GM18519 (cell line): Measurements from ENCODE around the gene BTBD19.
"Not testable (repeated sequence)": the region's sequence is repeated elsewhere in the genome, so short reads cannot be mapped to it uniquely, and the experiment has no call there.

Experiments
- ATAC-seq: cut with Tn5 transposase; IDR thresholded peaks from one replicate; pipeline ENCODE4 v1.9.1; 2021; ENCODE audit warnings: mild to moderate bottlenecking, moderate library complexity; ENCODE audit not compliant: unreplicated experiment, low FRiP score

BTBD19 gene

DNA sequence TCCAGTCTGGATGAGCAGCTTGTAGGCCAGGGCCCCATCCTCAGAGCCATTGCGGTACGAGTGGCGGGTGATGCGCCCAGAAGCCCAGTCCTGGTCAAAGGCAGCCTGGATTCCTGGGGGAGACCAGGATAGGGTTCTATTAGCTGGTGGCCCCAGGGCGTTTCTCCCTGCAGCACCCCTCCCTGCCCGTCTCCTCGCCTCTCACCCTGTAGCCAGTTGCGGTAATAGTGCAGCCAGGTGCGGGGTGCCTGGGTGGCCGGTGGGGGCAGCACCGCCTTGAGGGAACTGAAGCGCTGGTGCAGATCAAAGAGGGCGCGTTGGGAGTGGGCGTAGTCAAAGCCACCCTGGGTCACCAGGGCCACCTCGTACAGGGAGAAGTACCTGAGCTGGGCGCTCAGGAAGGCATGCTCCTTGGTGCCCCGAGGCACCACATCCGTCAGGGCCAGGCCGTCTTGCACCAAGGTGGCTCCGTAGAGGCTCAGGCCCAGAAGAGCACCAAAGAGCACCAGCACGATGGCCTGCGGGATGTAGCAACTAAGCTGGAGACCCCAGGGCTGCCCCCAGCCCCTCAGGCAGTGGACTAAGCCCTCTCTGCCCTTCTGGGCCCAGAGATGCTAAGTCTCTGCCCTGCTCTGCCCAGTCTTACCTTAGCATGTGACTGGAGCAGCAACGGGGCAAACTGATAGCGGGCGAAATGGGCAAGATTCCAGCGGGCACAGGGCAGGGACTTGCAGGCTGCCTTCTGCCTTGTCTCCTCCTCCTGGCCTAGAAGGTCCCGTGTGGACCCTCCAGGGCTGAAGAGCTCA, 19.1 kb downstream of the BTBD19 start:
- no peak for ATAC-seq

DNA sequence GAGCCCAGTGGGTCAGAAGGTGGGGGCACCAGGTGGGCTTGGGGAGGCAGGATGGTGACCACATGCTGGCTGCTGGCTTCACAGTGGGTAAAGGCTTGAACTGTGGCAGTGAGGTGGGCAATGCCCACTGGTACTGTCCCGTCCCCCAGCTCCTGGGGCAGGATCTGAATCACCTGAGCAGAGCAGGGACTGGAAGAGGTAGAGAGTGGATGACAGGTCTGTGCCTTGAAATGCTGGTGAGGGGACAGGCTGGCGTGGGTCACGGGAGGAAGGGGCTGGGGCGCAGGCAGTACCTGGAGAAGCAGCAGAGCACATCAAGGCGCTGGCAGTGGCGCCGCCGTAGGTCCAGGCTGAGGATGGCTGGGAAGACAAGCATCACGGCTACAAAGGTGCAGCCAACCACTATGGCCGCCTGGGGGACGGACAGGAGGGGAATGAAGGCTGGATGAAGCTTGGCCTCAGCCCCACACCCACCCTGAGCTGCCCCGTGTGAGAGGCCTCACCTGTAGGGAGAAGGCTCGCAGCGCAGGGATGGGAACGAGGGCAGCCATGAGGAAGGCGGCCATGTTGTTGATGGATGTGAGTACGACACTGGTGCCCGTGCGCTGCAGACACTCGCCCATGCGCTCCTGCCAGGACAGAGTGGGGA, 19.8 kb downstream of the BTBD19 start:
- ATAC-seq: no peak

DNA sequence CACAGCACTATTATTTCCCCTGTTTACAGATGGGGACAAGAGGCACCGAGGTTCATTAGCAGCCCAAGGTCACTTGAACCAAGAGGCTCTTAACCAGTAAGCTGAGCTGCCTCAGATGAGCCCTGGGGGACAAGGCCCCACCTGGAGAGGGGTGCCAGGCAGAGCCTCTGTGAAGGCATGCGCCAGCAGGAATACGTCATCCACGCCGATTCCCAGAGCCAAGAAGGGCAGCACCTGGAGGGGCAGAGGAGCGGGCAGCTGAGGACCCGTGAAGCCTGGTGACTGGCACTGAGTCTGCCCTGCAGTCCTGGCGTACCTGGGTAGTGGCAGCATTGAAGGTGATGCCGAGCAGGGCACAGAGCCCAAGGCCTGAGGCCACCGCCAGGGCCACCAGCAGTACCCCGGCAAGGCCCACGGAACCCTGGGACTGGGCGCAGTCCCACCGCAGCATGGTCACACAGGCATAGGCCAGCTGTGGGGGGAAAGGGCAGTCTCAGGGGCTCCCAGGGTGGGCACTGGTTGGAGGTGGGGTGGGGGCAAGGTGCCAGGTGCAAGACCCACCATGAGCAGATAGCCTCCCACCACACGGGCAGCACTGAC, 20.6 kb downstream of the BTBD19 start:
- no peak for ATAC-seq

DNA sequence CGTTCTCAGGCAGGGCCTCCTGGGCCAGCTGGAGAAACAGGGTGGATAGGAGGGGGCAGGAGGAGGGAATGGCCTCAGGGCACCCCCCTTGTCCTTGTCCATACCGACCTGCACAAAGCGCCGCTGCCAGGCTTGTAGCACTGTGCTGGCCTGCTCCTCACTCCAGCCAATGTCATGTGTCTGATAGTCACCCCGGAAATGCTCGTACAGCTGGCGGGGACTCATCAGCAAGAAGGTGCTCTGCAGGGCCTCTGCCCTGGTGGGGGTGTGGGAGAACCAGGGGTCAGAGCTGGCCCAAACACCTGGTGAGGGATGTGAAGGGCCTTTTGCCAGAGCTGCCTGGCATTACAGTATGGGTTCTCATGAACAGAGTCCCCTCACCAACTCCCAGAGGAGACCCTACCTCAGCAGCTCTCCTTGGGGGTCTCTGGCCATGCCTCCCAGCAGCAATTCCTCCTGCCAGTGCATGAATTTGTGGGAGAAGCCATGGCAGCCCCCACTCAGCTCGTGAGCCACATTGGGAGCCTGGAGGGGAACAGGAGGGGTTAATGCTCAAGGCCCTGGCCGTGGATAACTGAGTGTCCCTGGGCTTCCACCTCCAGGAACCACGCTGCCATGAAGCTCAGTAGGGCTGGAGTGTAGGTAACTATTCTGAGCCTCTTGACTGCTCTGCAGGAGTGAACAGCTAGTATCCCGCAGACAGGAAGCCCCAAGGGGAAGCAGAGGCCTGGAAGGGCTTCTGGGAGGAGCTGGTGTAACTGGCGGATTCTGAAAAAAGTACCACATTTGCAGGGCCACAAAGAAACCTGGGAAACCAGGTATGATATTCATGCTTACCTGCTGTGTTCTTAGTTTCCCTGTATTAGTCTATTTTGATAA, 21.4 kb downstream of the BTBD19 start:
- ATAC-seq: no peak

DNA sequence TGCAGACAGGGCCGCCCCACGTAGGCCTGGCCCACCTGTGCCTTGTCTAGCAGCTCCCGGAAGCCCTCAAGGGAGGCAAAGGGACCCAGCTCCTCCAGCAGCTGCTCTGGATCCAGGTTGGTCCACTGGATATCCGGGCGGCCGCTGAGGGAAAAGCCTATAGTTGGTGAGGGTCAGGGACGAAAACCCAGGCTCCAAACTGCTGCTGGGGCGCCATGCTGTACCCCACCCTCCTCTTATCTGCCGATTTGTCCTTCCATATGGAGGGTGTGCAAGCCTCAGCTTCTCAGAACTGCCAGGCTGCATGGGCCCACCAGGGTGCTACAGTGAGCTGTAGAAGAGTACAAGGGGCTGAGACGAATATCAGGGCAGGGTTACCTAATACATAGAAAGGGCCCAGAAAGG, 22.6 kb downstream of the BTBD19 start:
- ATAC-seq: no peak

DNA sequence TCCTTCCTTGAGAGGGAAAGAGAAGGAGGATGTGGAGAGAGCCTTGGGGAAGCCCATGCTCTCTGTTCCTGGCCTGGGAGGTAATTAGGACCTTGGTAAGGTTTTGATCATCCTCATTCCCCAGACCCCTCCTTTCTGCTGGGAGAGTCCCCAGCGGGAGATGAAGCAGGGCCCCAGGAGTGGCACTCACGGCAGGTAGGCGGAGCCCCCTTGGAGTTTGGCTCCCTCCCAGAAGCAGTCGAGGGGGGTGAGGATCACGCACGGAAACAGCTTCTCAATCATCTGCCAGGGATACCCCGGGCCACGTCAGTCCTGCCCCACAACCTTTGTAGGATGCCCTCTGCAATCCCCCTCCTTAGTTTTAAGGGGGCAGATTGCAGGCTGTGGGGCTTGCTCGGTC, 23.2 kb downstream of the BTBD19 start:
- no peak for ATAC-seq

DNA sequence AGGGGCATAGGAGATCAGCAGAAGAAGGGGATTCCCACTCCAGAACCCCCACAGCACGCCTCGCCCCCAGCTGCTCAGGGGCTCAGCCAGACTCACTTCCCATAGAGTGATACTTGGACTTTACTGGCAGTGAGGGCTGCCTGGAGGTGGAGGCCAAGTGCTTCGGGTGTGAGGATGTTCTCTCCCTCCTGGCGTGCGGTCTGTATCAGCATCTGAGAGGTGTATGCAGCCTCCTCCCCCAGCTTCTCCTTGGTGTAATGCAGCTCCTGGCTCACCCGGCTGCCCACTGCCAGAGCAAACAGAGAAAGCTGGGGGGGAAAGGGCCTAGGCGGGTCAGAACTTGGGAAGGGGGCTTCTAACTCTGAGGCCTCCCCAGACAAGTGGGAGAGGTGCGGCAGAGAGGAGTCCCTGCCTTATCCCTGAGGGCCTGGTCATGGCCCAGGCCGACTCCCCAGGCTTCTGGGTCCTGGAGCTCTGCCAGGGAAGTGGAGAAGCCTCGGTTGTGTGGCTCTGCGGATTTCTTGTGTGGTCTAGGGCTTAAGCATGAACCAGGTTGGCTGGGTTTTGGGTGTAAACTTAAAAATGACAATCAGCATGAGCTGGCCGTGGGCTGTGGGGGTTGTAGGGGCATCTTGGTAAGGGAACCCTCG, 23.9 kb downstream of the BTBD19 start:
- no peak for ATAC-seq

DNA sequence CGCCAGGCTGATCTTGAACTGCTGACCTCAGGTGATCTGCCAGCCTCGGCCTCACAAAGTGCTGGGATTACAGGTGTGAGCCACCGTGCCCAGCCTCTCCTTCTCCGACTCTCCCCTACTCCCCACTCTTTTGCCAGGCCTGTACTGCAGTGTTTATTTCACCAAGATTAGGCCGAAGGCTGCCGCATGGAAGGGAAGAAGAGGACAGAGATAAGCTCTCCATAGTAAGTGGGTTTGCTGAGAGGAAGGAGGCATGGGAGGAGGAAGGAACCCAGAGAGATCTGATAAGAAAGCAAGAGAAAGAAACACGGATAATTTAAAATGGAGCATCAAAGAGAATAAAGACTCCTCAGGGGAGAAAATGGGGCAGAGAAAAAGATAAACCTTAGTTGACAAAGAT, 26.0 kb downstream of the BTBD19 start:
- ATAC-seq: no peak

DNA sequence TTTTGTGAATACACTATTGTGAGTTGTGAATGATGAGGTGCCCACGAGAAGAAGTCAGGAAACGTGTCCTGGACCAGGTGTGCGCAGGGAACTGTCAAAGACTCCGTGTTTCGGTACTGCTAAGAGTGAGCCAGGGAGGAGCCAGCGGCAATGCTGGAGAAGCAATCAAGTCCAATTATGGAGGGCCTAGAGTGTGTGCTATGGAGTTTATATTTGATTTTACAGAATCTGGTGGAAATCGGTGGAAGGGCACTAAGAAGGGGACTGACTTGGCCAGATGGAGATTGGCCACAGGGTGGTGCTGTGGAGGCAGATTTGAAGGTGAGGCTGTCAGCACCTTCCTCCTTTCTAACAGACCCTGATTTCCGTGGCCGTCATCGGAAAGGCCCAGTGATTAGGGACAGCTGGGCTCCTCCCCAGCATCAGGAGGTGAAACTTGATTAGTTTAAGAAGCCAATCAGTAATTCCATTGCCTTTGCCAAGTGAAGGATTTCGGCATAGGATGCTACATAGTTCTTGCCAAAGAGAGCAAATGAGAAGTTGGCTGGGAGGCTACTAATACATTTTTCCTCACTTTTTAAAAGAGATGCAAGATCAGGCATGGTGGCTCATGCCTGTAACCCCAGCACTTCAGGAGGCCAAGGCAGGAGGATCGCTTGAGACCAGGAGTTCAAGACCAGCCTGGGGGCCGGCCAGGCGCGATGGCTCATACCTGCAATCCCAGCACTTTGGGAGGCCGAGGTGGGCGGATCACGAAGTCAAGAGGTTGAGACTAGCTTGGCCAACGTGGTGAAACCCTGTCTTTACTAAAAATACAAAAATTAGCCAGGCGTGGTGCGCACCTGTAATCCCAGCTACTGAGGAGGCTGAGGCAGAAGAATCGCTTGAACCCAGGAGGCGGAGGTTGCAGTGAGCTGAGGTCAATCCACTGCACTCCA, 27.7 kb downstream of the BTBD19 start:
- no peak for ATAC-seq

DNA sequence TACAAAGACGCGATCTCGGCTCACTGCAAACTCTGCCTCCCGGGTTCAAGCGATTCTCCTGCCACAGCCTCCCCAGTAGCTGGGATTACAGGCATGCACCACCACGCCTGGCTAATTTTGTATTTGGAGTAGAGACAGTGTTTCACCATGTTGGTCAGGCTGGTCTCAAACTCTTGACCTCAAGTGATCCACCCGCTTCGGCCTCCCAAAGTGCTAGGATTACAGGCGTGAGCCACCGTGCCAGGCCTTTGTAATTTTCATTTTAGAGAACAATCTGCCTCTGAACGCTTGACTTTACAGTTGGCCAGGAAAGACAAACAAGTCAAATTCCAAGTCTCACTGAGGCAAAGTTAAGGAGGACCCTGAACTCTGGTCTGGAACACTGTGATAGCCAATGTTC, 30.0 kb downstream of the BTBD19 start:
- not testable (repeated sequence) for ATAC-seq

DNA sequence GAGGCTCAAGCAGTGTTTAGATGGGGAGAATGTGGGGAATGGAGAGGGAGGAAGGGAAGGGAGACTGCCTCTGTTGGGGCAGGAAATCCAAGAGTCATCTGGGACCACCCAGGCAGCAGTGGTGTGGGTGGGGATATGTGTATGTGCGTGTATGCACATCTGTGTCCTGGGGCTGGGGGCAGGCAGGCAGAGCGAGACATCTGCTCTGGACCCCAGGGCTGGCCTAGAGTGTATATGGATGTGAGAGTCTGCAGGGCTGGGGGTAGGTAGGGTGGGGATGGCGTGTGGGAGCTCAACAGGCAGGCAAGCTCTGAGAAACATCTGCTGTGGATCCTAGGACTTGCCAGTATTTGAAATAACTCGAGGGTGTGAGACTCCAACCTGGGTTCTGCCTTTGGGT, 31.3 kb downstream of the BTBD19 start:
- no peak for ATAC-seq

DNA sequence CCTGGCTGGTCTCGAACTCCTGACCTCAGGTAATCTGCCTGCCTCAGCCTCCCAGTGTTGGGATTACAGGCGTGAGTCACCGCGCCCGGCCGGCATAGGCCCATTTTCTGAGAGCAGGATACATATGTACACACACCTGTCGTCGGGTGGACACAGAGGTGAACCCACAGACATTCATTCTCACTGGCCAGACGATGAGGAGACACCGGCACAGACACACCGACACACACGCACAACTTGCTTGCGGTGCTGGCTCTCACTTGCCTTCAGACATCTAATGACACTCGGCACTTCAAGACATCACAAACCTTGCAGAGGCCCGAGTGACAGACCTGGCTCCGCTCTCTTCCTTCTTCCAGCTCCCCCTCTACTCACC, 34.2 kb downstream of the BTBD19 start:
- ATAC-seq: no peak

DNA sequence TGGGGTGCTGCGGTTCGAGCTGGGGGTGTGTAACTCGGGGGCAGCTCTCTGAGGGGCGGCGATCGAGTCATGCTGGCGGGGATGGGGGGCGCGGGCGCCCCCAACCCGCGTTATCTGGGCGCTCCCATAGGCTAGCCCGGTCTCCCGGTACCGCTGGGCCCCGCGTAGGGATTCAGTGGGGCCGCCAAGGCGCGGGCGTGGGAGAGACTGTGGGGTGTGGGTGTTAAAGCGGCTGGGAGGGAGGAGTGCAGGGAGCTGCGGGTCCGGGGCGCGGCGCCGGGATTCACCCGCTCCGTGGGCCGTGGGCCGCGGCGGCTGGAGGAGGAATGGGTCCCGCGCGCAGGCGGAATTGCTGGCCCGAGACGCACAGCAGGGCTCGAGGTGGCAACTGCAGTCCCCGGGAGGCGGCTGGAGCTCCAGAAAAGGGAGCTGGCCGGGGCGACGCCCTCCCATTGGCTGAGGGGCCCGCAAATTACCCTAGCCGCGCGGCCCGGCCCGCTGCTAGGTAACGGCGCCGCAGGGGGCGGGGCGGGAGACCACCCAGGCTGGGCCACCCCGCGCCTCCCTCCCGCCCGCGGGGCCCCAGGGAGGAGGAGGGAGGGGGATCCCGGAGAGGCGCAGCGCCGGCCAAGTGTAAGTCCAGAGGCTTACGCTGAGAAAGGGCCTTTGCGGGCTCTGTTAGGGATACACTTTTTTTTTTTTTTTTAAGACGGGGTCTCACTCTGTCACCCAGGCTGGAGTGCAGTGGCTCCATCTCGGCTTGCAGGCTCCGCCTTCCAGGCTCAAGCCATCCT, 34.7 kb downstream of the BTBD19 start, which contains the start of gene PTCH2:
TSS of gene PTCH2 (minus strand) at position 392 of the 794 bp plus-strand sequence. CDS start at position 71, 321 bp downstream.
- ATAC-seq: no peak

DNA sequence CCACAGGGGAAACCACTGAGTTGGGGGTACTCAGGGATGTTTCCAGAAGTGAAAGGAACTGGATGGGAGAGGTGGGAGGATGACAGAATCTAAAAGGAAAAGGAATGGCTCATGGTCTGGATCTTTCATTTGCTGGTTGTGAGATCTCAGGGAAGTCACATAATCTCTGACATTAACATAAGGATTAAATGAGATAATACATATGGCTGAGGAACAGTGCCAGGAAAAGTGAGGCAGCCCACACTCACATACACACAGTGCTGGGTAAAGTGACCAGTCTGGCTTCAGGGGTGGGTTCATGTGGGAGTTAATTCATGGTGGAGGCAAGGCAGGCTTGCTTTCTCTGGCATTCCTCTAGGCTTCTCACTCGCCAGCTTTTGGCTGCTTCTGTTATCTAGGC, 38.7 kb downstream of the BTBD19 start:
- ATAC-seq: no peak

DNA sequence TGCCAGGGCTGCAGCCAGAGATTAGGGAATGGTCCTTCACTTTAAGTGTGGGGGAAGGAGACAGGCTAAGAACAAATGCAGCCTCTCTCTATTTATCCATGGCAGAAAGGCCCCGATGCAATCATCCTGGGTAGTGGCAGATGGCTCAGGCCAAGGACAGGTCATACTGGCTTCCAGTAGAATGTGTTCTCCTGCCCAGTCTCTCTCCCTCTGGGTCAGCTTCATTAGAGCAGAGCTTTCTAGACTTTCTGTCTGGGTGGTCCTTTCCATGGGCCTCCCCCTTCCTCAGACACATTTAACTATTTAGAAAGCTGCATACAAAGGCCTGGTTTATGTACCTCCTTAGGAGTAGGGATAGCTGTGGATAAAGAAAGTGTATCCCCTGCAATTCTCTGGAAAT, 39.5 kb downstream of the BTBD19 start:
- no peak for ATAC-seq

DNA sequence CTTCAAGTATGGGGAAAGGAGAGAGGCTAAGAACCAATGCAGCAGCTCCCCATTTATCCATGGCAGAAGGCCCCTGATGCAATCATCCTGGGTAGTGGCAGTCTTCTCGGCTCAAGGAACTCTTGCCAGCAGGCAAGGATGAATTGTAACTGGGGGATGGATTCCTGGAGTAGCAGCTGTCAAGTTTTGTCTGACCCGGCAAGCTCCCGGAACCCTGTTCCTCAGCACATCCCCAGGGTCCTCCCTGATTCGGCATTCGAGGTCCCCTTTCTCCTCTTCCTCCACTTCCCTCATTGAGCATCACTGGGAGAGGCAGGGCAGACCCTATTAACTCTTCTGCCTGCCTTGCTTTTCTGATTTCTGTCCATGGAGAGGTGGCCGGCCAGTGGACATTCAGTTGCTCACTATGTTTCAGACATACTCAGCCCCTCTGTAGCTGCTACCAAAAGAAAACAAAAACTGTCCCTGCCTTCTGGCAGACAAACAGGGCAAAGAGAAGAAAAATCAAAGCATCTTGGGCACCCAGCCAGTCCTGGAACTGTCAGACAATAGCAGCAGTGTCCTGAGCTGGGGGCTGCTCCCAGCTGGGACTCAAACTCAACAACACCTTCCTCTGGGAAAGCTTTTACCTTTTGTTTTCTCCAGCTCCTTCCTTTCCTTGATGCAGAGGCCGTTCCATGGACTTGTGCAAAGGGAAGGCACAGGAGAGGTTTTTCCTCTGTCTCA, 40.3 kb downstream of the BTBD19 start:
- ATAC-seq: no peak

DNA sequence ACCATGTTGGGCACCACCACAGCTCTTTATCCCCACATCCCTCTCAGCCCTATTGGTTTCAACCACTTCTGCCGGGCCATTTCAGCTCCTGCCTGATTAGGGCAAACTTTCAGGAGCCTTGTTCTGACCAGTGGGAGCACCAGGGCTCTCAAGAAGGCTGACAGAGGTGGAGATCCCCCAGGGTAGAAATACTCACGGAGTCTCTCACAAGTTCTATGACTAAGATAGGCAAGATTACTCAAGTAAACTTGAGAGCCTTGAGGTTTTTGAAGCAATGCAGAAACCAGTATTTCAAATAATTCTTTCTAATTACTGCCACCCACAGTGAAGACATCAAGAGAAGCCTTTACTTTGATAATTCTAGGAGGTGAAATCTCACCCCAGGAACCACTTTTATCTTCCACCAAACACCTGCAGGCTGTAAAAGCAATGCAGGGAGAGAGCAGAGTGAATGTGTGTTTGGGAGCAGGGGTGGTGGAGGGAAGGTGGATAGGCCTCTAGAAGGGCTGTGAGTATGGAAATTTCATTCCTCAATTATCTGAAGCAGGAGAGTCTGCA, 41.3 kb downstream of the BTBD19 start:
- no peak for ATAC-seq
